Osteoblast (primary cell): ENCODE results near the gene EGFL8. TPM values are rescaled to one million over a fixed set of nuclear protein-coding genes. Genes with fewer than 3 reads are reported as not detected.
"Not testable (repeated sequence)": the region's sequence is repeated elsewhere in the genome, so short reads cannot be mapped to it uniquely, and the experiment has no call there.

Experiments used
- DNase-seq: peaks from one replicate; pipeline ENCODE4 v3.0.0; 2011; ENCODE audit warnings: low spot score, mixed read lengths; ENCODE audit not compliant: insufficient read length; ENCODE audit errors: missing footprints
- H2AFZ ChIP-seq: 2 replicates; pipeline ENCODE4 v1.6.0; 2011; ENCODE audit warnings: mild to moderate bottlenecking, low read length
- H3K27ac ChIP-seq: 2 replicates; pipeline ENCODE4 v1.5.1; 2011; ENCODE audit warnings: mild to moderate bottlenecking, low read depth, low read length, moderate library complexity
- H3K27me3 ChIP-seq: 2 replicates; pipeline ENCODE4 v1.6.0; 2012; ENCODE audit warnings: mild to moderate bottlenecking, control low read depth, inconsistent platforms, low read length, moderate library complexity; ENCODE audit not compliant: insufficient read depth
- H3K36me3 ChIP-seq: 2 replicates; pipeline ENCODE4 v1.5.1; 2011; ENCODE audit warnings: mild to moderate bottlenecking, low read length, control low read depth, moderate library complexity; ENCODE audit not compliant: insufficient read depth
- H3K4me1 ChIP-seq: 2 replicates; pipeline ENCODE4 v1.5.1; 2011; ENCODE audit warnings: mild to moderate bottlenecking, low read length, control low read depth, moderate library complexity; ENCODE audit not compliant: insufficient read depth
- H3K4me2 ChIP-seq: 2 replicates; pipeline ENCODE4 v1.6.0; 2011; ENCODE audit warnings: mild to moderate bottlenecking, low read length; ENCODE audit not compliant: insufficient read depth
- H3K4me3 ChIP-seq: fragments of 200-600 bp; sonication (generic); 3 replicates; pipeline ENCODE4 v1.5.1; 2012; ENCODE audit warnings: mild to moderate bottlenecking, low read length, inconsistent platforms; ENCODE audit not compliant: insufficient read depth
- H3K79me2 ChIP-seq: 2 replicates; pipeline ENCODE4 v1.6.0; 2012; ENCODE audit warnings: mild to moderate bottlenecking, low read length, control low read depth, inconsistent platforms; ENCODE audit not compliant: insufficient read depth
- H3K9me3 ChIP-seq: 2 replicates; pipeline ENCODE4 v1.5.1; 2011; ENCODE audit warnings: low read depth, low read length, control low read depth
- H4K20me1 ChIP-seq: 2 replicates; pipeline ENCODE4 v1.6.0; 2012; ENCODE audit warnings: mild to moderate bottlenecking, low read length, control low read depth; ENCODE audit not compliant: insufficient read depth
- total RNA-seq: library from RNA; depleted of rRNA; stranded (reverse); fragments of >200 nt; gene quantifications from 2 replicates; pipeline ENCODE4 v1.2.3, GENCODE V29; 2012
- TF ChIP-seq, protein P1 (sequence below): IDR thresholded peaks from 2 replicates; pipeline ENCODE4 v1.5.1; 2011; ENCODE audit warnings: mild to moderate bottlenecking, low read depth, low read length, moderate library complexity; ENCODE audit errors: extremely low read depth

The EGFL8 gene
- total RNA-seq, 1 donor, result 0.36 TPM

GRCh38 chr6:32210191-32210601, 45.8 kb downstream of the EGFL8 start:
- no peak for DNase-seq
- Histone ChIP-seq H3K9me3 (no peaks in the 10 kb centered on the region), H2AFZ (no peak overlapping the region), H3K36me3 (no peaks in the 10 kb centered on the region), H3K4me1 (no peaks in the 10 kb centered on the region), H3K79me2 (no peaks in the 10 kb centered on the region), H3K4me3 (no peak overlapping the region), H3K27ac (no peak overlapping the region), H3K27me3 (peaks cover 7% of the 10 kb centered on the region), H3K4me2 (no peak overlapping the region), H4K20me1 (no peaks in the 10 kb centered on the region)
- TF ChIP-seq, protein P1, sequence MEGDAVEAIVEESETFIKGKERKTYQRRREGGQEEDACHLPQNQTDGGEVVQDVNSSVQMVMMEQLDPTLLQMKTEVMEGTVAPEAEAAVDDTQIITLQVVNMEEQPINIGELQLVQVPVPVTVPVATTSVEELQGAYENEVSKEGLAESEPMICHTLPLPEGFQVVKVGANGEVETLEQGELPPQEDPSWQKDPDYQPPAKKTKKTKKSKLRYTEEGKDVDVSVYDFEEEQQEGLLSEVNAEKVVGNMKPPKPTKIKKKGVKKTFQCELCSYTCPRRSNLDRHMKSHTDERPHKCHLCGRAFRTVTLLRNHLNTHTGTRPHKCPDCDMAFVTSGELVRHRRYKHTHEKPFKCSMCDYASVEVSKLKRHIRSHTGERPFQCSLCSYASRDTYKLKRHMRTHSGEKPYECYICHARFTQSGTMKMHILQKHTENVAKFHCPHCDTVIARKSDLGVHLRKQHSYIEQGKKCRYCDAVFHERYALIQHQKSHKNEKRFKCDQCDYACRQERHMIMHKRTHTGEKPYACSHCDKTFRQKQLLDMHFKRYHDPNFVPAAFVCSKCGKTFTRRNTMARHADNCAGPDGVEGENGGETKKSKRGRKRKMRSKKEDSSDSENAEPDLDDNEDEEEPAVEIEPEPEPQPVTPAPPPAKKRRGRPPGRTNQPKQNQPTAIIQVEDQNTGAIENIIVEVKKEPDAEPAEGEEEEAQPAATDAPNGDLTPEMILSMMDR, result no peak

- H4K20me1 ChIP-seq, H3K79me2 ChIP-seq, H3K27me3 ChIP-seq, H3K27ac ChIP-seq, H3K36me3 ChIP-seq, H3K4me2 ChIP-seq, H2AFZ ChIP-seq, H3K9me3 ChIP-seq, H3K4me1 ChIP-seq, H3K4me3 ChIP-seq: not testable (repeated sequence)
- peak; percentile 14 for DNase-seq
Measured at GRCh38 chr6:32211432-32211831, 47.0 kb downstream of the EGFL8 start.

GRCh38 chr6:32212076-32212760, 47.8 kb downstream of the EGFL8 start:
- Histone ChIP-seq H2AFZ (no peak overlapping the region), H3K9me3 (no peaks in the 10 kb centered on the region), H4K20me1 (no peaks in the 10 kb centered on the region), H3K27ac (no peak overlapping the region), H3K79me2 (no peaks in the 10 kb centered on the region), H3K4me2 (no peak overlapping the region), H3K36me3 (no peaks in the 10 kb centered on the region), H3K4me1 (no peaks in the 10 kb centered on the region), H3K4me3 (no peak overlapping the region), H3K27me3 (peaks cover 7% of the 10 kb centered on the region)
- TF ChIP-seq, protein P1, result no peak
- peak; percentile 6 for DNase-seq

- no peak overlapping the region for H3K27ac ChIP-seq
- H3K4me2 ChIP-seq, result no peak overlapping the region
- peaks cover 11% of the 10 kb centered on the region for H3K27me3 ChIP-seq
- no peak overlapping the region for H3K4me3 ChIP-seq
- no peak overlapping the region for H2AFZ ChIP-seq
- TF ChIP-seq, protein P1, result no peak
- H3K79me2 ChIP-seq, result no peaks in the 10 kb centered on the region
- no peaks in the 10 kb centered on the region for H4K20me1 ChIP-seq
- H3K9me3 ChIP-seq, result no peaks in the 10 kb centered on the region
- H3K36me3 ChIP-seq, result no peaks in the 10 kb centered on the region
- H3K4me1 ChIP-seq, result no peaks in the 10 kb centered on the region
- peak; percentile 32 for DNase-seq
Measured at GRCh38 chr6:32213649-32214048, 49.3 kb downstream of the EGFL8 start.
